SW480 (cell line): ENCODE measurements around the gene NTSR2.

ENCODE experiments used
- DNase-seq: peaks from one replicate; pipeline ENCODE4 v3.0.0-alpha.2; 2016; ENCODE audit warnings: low spot score

NTSR2 gene

DNA sequence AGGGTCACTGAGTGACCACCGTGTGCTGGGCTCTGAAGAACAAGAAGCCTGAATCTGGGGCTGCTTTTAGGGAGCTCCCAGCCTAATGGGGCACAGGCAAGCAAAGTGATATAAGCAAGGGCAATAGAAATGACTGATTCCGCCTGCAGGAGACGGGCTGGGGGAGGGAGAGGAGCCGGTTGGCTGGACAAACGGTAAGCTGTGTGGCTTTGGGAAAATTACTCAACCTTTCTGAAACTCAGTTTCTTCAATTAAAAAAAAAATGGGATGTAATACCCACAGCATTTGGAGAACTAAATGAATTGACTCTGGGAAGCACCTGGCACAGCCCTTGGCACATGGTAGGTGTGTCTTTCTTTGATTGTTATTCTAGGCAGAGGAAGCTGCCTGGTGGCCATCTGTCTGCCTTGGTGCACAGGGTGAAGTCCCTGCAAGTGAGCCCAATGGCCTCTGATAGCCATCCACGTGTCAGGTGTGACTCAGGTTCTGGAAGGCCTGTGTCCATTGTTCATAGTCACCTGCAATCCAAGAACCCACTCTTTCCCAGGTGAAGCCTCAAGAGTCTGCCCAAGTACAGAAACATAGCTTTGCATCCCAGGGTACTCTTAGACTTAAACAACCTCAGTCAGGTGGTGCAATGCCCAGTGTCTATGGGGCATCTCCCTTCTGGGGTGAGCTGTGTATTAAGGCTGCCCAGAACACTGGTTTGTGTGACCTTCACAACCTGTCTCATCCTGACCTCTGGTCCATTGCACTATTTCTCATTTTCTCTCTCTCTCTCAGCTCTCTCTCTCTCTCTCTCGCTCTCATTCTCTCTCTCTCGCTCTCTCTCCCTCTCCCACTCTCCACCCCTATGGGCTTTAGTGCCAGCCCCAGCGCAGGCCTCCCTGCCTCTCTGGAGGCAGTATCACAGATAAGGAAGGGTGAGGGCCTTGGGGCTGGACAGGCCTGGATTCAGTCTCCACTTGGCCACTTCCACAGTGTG, 30.0 kb upstream of the NTSR2 start:
- DNase-seq = no peak

DNA sequence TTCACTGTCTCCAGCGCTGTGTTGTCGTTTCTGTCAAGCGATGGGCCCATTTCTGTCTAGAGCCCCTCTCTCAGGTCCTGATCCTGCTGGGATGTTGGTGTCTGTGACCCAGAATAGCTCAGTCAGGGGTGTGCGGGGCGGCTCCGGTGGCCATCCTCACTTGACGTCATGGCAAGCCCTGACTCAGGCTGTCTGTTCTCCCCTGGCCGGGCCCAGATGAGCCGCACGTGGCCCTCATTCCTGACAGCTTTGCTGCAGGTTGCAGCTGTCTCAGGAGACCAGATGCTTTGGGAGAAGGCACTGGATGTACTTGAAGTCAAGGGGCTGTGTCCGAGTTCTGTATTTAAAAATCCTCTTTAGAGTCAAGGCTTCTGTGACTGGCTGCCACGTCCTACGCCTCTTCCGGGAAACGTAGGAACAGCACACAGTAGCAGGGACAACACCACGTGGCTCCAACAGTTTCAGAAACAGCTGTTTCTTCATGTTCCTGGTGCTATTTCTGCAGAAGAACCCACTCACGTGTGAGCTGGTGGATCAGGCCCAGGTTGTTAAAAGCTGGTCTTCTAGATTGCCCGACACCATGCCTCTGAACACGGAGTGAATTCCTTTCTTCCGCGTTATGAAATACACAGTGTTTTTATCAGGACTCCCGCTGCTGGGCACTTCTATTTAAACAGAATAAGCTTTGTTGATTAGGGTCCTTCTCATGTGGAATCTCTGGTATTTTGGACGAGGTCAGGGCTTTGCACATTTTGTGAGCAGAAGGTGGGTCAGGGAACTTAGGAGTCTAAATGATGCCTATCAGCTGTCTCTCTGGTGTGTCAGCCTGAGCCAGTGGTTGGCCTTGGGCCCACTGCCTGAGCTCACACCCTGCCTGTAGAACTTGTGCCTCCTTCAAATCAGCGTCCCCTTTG, 28.3 kb upstream of the NTSR2 start:
- DNase-seq = no peak

DNA sequence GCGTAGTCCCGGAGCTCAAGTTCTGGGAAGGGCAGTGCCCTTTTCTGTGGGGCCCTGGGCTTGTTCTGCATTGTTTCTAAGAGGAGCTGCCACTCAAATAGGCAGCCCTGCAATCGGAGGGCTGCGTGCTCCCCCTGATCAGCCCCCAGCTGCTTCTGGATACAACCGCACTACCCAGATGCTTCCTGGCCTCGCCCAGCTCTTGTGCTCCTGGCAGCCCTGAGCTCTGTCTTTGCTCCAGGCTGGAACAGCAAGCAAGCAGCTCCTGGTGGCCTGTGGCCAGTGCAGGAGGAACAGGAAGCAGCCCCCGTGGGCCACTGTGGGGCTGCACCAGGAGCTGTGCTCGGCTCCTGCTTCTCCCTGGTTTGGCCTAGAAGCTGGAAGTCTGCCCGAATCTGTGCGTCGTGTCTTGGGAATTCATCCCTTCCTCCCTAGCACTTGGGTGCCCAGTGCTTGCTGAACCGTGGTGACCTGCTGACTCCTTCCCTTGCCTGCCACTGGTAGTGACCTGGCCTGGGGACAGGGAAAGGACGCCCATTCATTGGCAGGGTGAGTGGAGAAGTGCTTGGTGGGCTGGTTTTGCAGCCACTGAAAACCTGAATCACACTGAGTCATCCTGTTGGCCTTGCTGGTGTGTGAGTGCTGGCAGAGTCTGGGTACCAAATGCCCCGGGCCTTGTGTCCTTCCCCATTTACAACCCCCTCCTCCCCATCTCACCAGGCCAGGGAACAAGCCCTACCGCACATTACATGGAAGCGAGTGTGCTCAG, 27.3 kb upstream of the NTSR2 start:
- DNase-seq = no peak

- DNase-seq = no peak
Observed at GRCh38 chr2:11696736-11697102, 26.7 kb upstream of the NTSR2 start.

GRCh38 chr2:11695576-11695975, 25.6 kb upstream of the NTSR2 start:
- no peak for DNase-seq

GRCh38 chr2:11692966-11693521, 23.0 kb upstream of the NTSR2 start:
- peak; percentile 71 for DNase-seq

GRCh38 chr2:11691076-11691660, 21.2 kb upstream of the NTSR2 start:
- DNase-seq = no peak

GRCh38 chr2:11688222-11689069, 18.5 kb upstream of the NTSR2 start:
- peak; percentile 27 for DNase-seq

- DNase-seq = no peak
Observed at GRCh38 chr2:11687736-11688135, 17.7 kb upstream of the NTSR2 start.

DNA sequence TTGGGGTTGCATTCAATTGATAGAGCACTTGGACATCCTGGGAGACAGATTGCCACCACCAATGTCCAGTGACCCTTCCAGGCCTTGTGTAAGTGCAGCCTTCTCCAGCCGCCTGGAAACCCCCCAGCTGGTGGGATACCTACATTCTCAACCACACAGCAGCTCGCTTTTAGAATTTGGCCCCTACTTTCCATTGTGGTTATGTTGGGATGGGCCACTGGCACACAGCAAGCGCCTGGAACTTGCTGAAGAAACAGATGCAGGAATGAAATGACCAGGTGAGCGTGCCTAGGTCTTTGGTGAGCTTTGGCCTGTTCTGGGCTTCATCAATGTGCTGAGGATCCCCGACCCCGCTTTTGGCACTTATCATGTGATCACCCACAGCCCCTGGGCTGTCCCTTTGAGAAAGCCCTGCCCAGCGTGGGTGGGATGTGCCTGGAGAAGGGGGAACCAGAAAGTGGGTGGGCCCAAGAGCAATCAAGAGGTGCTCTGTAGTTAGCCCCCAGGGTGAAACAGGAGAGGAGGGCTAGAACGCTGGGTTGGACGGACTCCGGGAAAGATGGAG, 16.0 kb upstream of the NTSR2 start:
- no peak for DNase-seq

DNA sequence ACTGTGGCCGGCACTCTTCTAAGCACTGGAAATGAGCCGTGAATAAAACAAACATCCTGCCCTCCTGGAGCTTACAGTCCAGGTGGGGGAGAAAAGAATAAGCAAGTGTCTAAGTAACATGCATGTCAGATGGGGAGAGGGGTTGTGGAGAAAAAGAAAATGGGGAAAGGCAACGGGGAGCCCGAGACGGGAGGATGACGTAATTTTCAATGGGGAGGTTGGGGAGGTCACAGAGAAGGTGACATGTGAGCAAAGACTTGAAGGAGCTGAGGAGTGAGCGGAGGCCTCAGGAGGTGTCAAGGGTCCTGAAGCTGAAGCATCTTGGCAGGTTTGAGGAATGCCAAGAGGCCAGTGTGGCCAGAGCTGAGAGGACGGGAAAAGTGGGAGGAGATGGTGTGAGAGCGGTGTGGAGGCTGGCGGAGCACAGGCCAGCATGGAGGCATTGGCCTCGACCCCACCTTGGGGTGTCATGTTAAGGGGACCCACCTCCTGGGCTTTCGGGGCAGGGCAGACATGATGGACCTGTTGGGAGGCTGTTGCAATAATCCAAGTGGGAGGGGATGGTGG, 15.0 kb upstream of the NTSR2 start:
- DNase-seq = no peak

GRCh38 chr2:11683966-11684365, 14.0 kb upstream of the NTSR2 start:
- no peak for DNase-seq

GRCh38 chr2:11683476-11683875, 13.5 kb upstream of the NTSR2 start:
- DNase-seq = peak; percentile 25

DNA sequence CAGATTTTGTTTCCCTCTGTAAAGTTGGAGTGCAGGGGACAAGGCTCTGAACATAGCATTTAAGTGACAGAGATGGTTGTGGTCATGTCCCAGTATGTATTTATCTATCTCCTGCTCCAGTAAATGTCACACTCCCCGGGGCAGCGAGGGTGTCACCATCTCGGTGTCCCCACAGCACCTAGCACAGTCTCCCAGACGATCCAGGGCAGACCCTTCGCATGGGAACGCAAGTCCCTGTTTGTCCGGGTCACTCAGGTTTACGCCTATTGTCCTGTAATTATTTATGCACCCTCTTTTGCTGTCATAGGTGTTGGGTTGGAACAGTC, 12.6 kb upstream of the NTSR2 start:
- no peak for DNase-seq

DNA sequence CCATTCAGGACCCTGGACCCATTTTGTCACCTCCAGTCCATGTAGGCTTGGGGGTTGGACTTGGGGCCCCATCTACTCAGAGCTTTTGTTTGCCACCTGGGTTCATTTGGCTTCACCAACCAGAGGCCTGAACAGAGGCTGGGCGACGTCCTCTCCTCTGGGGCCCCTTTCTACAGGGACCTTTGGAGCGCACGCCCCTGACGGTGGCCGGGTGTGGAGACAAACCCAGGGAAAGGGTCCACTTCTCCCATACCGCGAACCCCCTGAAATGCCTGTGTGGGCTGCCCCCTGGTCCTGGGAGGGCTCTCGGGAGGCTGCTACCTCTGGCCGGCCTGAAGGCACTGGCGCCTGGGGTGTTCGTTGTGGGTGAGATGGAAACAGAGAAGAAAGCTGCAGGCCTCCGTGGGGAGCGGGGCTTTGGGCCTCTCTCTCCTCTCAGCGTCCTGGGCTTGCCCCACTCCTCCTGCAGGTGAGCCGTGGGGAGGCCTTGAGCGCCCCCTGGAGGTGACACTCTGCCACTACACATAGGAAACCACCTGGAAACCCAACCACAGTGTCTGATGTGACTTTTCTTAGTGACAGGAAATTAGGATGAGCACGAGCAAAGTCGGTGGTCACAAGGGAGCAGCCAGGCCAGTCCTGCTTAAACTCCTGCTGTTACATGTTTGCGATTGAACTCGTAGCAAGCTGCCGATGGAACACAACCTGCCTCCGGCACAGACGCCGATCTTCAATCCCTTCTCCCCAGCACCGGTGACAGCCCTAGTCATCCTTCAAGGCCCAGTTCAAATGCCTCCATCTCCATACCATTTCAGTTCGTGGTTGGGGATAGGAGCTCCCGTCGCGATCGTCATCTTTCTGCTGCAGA, 12.0 kb upstream of the NTSR2 start:
- peak; percentile 50 for DNase-seq

DNA sequence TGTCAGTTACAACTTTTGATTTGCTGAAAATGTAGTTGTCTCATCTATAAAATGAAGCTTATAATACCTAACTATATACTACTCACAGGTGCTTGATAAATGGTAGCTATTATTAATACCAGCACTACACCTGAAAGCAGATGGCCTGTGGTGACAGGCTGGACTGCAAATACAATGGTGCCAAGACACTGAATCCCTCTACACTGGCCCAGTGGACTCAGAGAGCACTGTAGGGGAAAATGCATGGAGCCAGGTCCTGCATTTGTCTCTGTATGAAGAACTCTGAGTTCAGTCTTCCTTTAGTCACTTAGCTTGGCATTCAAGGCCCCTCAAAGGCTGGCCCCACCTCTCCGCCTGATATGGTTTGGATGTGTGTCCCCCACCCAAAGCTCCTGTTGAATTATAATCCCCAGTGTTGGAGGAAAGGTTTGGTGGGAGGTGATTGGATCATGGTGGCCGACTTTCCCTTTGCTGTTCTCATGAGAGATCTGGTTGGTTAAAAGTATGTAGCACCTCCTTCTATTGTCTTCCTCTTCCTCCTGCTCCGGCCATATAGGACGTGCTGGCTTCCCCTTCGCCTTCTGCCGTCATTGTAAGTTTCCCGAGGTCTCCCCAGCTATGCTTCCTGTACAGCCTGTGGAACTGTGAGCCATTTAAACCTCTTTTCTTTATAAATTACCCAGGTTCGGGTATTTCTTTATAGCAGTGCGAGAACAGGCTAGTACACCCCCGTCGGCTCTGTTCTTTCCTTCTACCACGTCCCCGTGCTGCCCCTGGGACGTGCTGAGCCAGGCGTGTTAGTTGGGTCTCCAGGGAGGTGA, 11.1 kb upstream of the NTSR2 start:
- no peak for DNase-seq

GRCh38 chr2:11680182-11680900, 10.3 kb upstream of the NTSR2 start:
- peak; percentile 21 for DNase-seq
